Activated CD8-positive, alpha-beta T cell treated with anti-CD3 and anti-CD28 coated beads for 36 hours (primary cell): Measurements from ENCODE around the gene EHD1. TPM values are rescaled to one million over a fixed set of nuclear protein-coding genes. Genes with fewer than 3 reads are reported as not detected.
A peak's percentile ranks its signal among the peaks of the same experiment; 100 is the strongest.

ENCODE experiments used
- ATAC-seq: fragments of 200-7000 bp; cut with Tn5 transposase; one replicate; pipeline ENCODE4 v1.10.0; 2021; ENCODE audit warnings: mild to moderate bottlenecking, moderate library complexity
- CTCF ChIA-PET: fragments of 350-600 bp; sonication (Branson Sonifier 250); formaldehyde crosslinking; loops from one replicate; lab custom pipeline; 2021; ENCODE audit warnings: antibody characterized with exemption; lab: Charles Lee
- POLR2A ChIA-PET: fragments of 350-600 bp; sonication (Branson Sonifier 250); formaldehyde crosslinking; loops from one replicate; lab custom pipeline; 2021; ENCODE audit warnings: antibody characterized with exemption; lab: Charles Lee
- DNase-seq: peaks from one replicate; pipeline ENCODE4 v3.0.0-alpha.2; 2020
- H3K27ac Mint-ChIP-seq: one replicate; pipeline ENCODE4 v1.8.0; 2021; ENCODE audit warnings: mild to moderate bottlenecking, mixed read lengths
- H3K27me3 Mint-ChIP-seq: one replicate; pipeline ENCODE4 v1.8.0; 2021; ENCODE audit warnings: mixed read lengths
- H3K36me3 Mint-ChIP-seq: one replicate; pipeline ENCODE4 v1.8.0; 2021; ENCODE audit warnings: low read depth, mixed read lengths
- H3K4me1 Mint-ChIP-seq: one replicate; pipeline ENCODE4 v1.8.0; 2021; ENCODE audit warnings: low read depth, mixed read lengths
- H3K4me3 Mint-ChIP-seq: one replicate; pipeline ENCODE4 v1.8.0; 2021; ENCODE audit warnings: mild to moderate bottlenecking, moderate library complexity, mixed read lengths
- H3K9me3 Mint-ChIP-seq: one replicate; pipeline ENCODE4 v1.8.0; 2021; ENCODE audit warnings: mixed read lengths
- CTCF ChIP-seq: fragments of 200-600 bp; IDR thresholded peaks from one replicate; pipeline ENCODE4 v1.8.0; 2022; ENCODE audit warnings: antibody characterized with exemption, mild to moderate bottlenecking
- intact Hi-C: fragments of 100-400 bp; cut with micrococcal nuclease; formaldehyde crosslinking; loops from one replicate; pipeline ENCODE4 v1.10.0; 2022
- total RNA-seq, 2 experiments: library from RNA; stranded (reverse); gene quantifications; one replicate each; pipeline ENCODE4 v1.2.3, GENCODE V29; 2021

Gene EHD1
- total RNA-seq, 2 experiments from 2014 or later, result 60.3 to 65.1 TPM

- no peak for TF ChIP-seq CTCF
- ATAC-seq, result no peak
- ChIA-PET CTCF (interaction anchor here (1.1 to 29.9 kb wide), 4 partner anchors 10 to 35 kb away, joined by 3 to 1168 read pairs (median 4); partner anchors contain the start of genes CDC42BPG and PPP2R5B), POLR2A (interaction anchor here (0.6 to 1.0 kb wide), 2 partner anchors 14 to 31 kb away, joined by 3 read pairs; no protein-coding TSS in a partner anchor)
- Mint-ChIP-seq H3K36me3 (no peaks in the 10 kb centered on the region), H3K4me1 (peaks cover 10% of the 10 kb centered on the region), H3K4me3 (no peak overlapping the region), H3K27me3 (no peaks in the 10 kb centered on the region), H3K27ac (no peak overlapping the region), H3K9me3 (no peaks in the 10 kb centered on the region)
- DNase-seq, result no peak
- intact Hi-C loops, result no loop called here
These were observed 12.9 kb upstream of the EHD1 start for GRCh38 chr11:64891215-64891848.

GRCh38 chr11:64890522-64890939 is 12.1 kb upstream of the EHD1 start:
- no peaks in the 10 kb centered on the region for H3K36me3 Mint-ChIP-seq
- ChIA-PET CTCF (interaction anchor here (1.1 to 29.9 kb wide), 4 partner anchors 9 to 34 kb away, joined by 3 to 1168 read pairs (median 4); partner anchors contain the start of gene CDC42BPG), POLR2A (interaction anchor here (1.0 kb wide), 1 partner anchor 31 kb away, joined by 3 read pairs; no protein-coding TSS in a partner anchor)
- no peak overlapping the region for H3K4me3 Mint-ChIP-seq
- intact Hi-C loops, result no loop called here
- peak overlapping the region; percentile 25 for H3K27ac Mint-ChIP-seq
- ATAC-seq, result no peak
- no peak for TF ChIP-seq CTCF
- H3K4me1 Mint-ChIP-seq, result peaks cover 17% of the 10 kb centered on the region
- no peaks in the 10 kb centered on the region for H3K9me3 Mint-ChIP-seq
- DNase-seq, result no peak
- no peaks in the 10 kb centered on the region for H3K27me3 Mint-ChIP-seq

GRCh38 chr11:64888729-64889511 is 10.5 kb upstream of the EHD1 start:
- intact Hi-C loops, result no loop called here
- ChIA-PET CTCF (interaction anchor here (0.8 to 29.9 kb wide), 6 partner anchors 29 to 124 kb away, joined by 3 to 1168 read pairs (median 4); partner anchors contain the start of genes CDC42BPG, MEN1 and PPP2R5B), POLR2A (interaction anchor here (1.0 to 5.6 kb wide), 6 partner anchors 14 to 125 kb away, joined by 3 to 51 read pairs (median 6); partner anchors contain the start of gene ARL2)
- Mint-ChIP-seq H3K27ac (no peak overlapping the region), H3K36me3 (no peaks in the 10 kb centered on the region), H3K4me3 (no peak overlapping the region), H3K4me1 (peaks cover 30% of the 10 kb centered on the region), H3K9me3 (no peaks in the 10 kb centered on the region), H3K27me3 (no peaks in the 10 kb centered on the region)
- TF ChIP-seq CTCF, result no peak
- no peak for ATAC-seq
- no peak for DNase-seq

GRCh38 chr11:64888406-64888728 is 9.9 kb upstream of the EHD1 start:
- peak overlapping the region; percentile 55 for H3K4me3 Mint-ChIP-seq
- H3K4me1 Mint-ChIP-seq, result peaks cover 33% of the 10 kb centered on the region
- H3K27ac Mint-ChIP-seq, result peak overlapping the region; percentile 74
- intact Hi-C loops, result no loop called here
- H3K36me3 Mint-ChIP-seq, result no peaks in the 10 kb centered on the region
- ATAC-seq (no peak), DNase-seq (no peak)
- CTCF ChIA-PET, result interaction anchor here (0.6 to 29.9 kb wide), 14 partner anchors 9 to 125 kb away, joined by 3 to 1168 read pairs (median 4); partner anchors contain the start of genes CDC42BPG, MEN1 and PPP2R5B
- no peaks in the 10 kb centered on the region for H3K27me3 Mint-ChIP-seq
- no peak for TF ChIP-seq CTCF
- POLR2A ChIA-PET, result interaction anchor here (1.0 to 5.6 kb wide), 6 partner anchors 13 to 40 kb away, joined by 3 to 51 read pairs (median 6); no protein-coding TSS in a partner anchor
- no peaks in the 10 kb centered on the region for H3K9me3 Mint-ChIP-seq
